Peyer's patch (tissue), 4 donors: Measurements from ENCODE around the gene MYO9B.

Experiments used
- CTCF ChIP-seq, 6 experiments: fragments of 450-650 bp in 4 of 6; fragments of 200-600 bp in 2 of 6; sonication (generic) in 1 of 6; IDR thresholded peaks; one replicate each; pipeline ENCODE4 v1.5.1; 2017 to 2019; ENCODE audit warnings: antibody characterized with exemption in 6 of 6, mild to moderate bottlenecking in 3 of 6, moderate library complexity in 1 of 6
- POLR2A ChIP-seq, 2 donors: fragments of 450-650 bp; IDR thresholded peaks; one replicate each; pipeline ENCODE4 v1.5.1; 2017; ENCODE audit warnings: antibody characterized with exemption in 2 of 2, mild to moderate bottlenecking in 2 of 2, moderate library complexity in 2 of 2

- TF ChIP-seq CTCF (IDR thresholded peaks at IDR 0.05) (no peak), POLR2A (IDR thresholded peaks at IDR 0.05) (no peak)
Observed at GRCh38 chr19:17077447-17078028, 2.0 kb downstream of the MYO9B start.
